OCI-LY3 (cell line): ENCODE measurements around the gene PARD6G.
"Not testable (repeated sequence)": the region's sequence is repeated elsewhere in the genome, so short reads cannot be mapped to it uniquely, and the experiment has no call there.

ENCODE experiments used
- H2AFZ ChIP-seq: fragments of 200-600, 300-600 bp; shearing (Covaris generic); 2 replicates; pipeline ENCODE4 v1.6.0; 2014; ENCODE audit warnings: antibody characterized with exemption, low read depth, low read length
- H3K27ac ChIP-seq: fragments of 200-600, 300-600 bp; sonication (generic); 2 replicates; pipeline ENCODE4 v1.5.1; 2014; ENCODE audit warnings: mild to moderate bottlenecking, low read length, moderate library complexity, mixed read lengths
- H3K27me3 ChIP-seq: fragments of 200-600, 300-600 bp; sonication (generic); 2 replicates; pipeline ENCODE4 v1.6.1; 2014; ENCODE audit warnings: low read depth, low read length, mixed read lengths
- H3K36me3 ChIP-seq: fragments of 200-600, 300-600 bp; sonication (generic); replicated peaks from 2 replicates; pipeline ENCODE3; 2014; ENCODE audit warnings: low read depth, low read length, mixed read lengths
- H3K4me1 ChIP-seq: fragments of 300-600, 200-600 bp; sonication (generic); 2 replicates; pipeline ENCODE4 v1.6.1; 2014; ENCODE audit warnings: low read length, mixed read lengths
- H3K4me2 ChIP-seq: fragments of 200-600, 300-600 bp; sonication (generic); 2 replicates; pipeline ENCODE4 v1.6.1; 2014; ENCODE audit warnings: low read length, mixed read lengths
- H3K4me3 ChIP-seq: fragments of 300-600, 200-600 bp; sonication (generic); 2 replicates; pipeline ENCODE4 v1.5.1; 2014; ENCODE audit warnings: antibody characterized with exemption, mild to moderate bottlenecking, low read length, moderate library complexity
- H3K79me2 ChIP-seq: fragments of 300-600, 200-600 bp; shearing (Covaris generic); 2 replicates; pipeline ENCODE4 v1.6.1; 2014; ENCODE audit warnings: mild to moderate bottlenecking, low read length, mixed read lengths
- H3K9ac ChIP-seq: fragments of 300-600, 200-600 bp; shearing (Covaris generic); 2 replicates; pipeline ENCODE4 v1.6.0; 2014; ENCODE audit warnings: mild to moderate bottlenecking, low read length, moderate library complexity
- H3K9me3 ChIP-seq: fragments of 200-600, 300-600 bp; shearing (Covaris generic); 2 replicates; pipeline ENCODE4 v1.6.1; 2014; ENCODE audit warnings: low read length, mixed read lengths; ENCODE audit not compliant: insufficient read depth
- H4K20me1 ChIP-seq: fragments of 200-600, 300-600 bp; sonication (generic); 2 replicates; pipeline ENCODE4 v1.6.1; 2016; ENCODE audit warnings: low read length, mixed read lengths; ENCODE audit not compliant: insufficient read depth
- CTCF ChIP-seq: fragments of 200-600, 300-600 bp; sonication (generic); IDR thresholded peaks from 2 replicates; pipeline ENCODE4 v1.5.1; 2014; ENCODE audit warnings: antibody characterized with exemption, low read length, low read depth
- EZH2phosphoT487 ChIP-seq: fragments of 200-600 bp; shearing (Covaris generic); IDR thresholded peaks from 2 replicates; pipeline ENCODE4 v1.6.1; 2018; ENCODE audit warnings: antibody characterized with exemption, mixed run types, low read depth

The PARD6G gene

GRCh38 chr18:80225685-80226084, 21.6 kb downstream of the PARD6G start:
- Histone ChIP-seq H3K4me3 (no peak overlapping the region), H3K79me2 (no peaks in the 10 kb centered on the region), H3K27me3 (no peaks in the 10 kb centered on the region), H3K9me3 (0 out of 2 replicates have a peak, but pooled peaks cover 5% of the 10 kb centered on the region), H4K20me1 (peaks cover 10% of the 10 kb centered on the region), H3K27ac (no peak overlapping the region), H2AFZ (no peak overlapping the region), H3K4me2 (no peak overlapping the region), H3K4me1 (no peaks in the 10 kb centered on the region), H3K36me3 (no peaks in the 10 kb centered on the region), H3K9ac (no peak overlapping the region)
- TF ChIP-seq CTCF, result no peak

- Histone ChIP-seq H3K9me3 (0 out of 2 replicates have a peak, but pooled peaks cover 5% of the 10 kb centered on the region), H3K27me3 (no peaks in the 10 kb centered on the region), H3K9ac (no peak overlapping the region), H2AFZ (no peak overlapping the region), H3K4me3 (no peak overlapping the region), H4K20me1 (peaks cover 6% of the 10 kb centered on the region; the same call in 1 of the 2 replicates), H3K79me2 (no peaks in the 10 kb centered on the region), H3K36me3 (no peaks in the 10 kb centered on the region), H3K27ac (no peak overlapping the region), H3K4me2 (no peak overlapping the region), H3K4me1 (no peaks in the 10 kb centered on the region)
- no peak for TF ChIP-seq CTCF
- TF ChIP-seq EZH2phosphoT487, result no peak
These were observed 23.6 kb downstream of the PARD6G start for GRCh38 chr18:80223581-80224148.

- not testable (repeated sequence) for H3K27me3 ChIP-seq, H3K4me2 ChIP-seq, H3K36me3 ChIP-seq, H3K4me1 ChIP-seq, H3K9me3 ChIP-seq, H3K79me2 ChIP-seq, H3K27ac ChIP-seq, H2AFZ ChIP-seq, H3K9ac ChIP-seq, H4K20me1 ChIP-seq, H3K4me3 ChIP-seq
These were observed 27.8 kb downstream of the PARD6G start for GRCh38 chr18:80219488-80219887.

GRCh38 chr18:80218341-80219227, 28.7 kb downstream of the PARD6G start:
- H3K27me3 ChIP-seq, result no peaks in the 10 kb centered on the region
- peaks cover 4% of the 10 kb centered on the region for H3K36me3 ChIP-seq
- no peak overlapping the region for H3K4me2 ChIP-seq
- H3K9me3 ChIP-seq, result peaks cover 12% of the 10 kb centered on the region; the same call in 1 of the 2 replicates
- no peak overlapping the region for H3K4me3 ChIP-seq
- TF ChIP-seq CTCF (no peak), EZH2phosphoT487 (no peak)
- no peaks in the 10 kb centered on the region for H4K20me1 ChIP-seq
- no peaks in the 10 kb centered on the region for H3K79me2 ChIP-seq
- no peak overlapping the region for H2AFZ ChIP-seq
- H3K27ac ChIP-seq, result no peak overlapping the region
- peaks cover 8% of the 10 kb centered on the region for H3K4me1 ChIP-seq
- H3K9ac ChIP-seq, result no peak overlapping the region
